Keratinocyte (primary cell): Measurements from ENCODE around the gene EVI5L. TPM values are rescaled to one million over a fixed set of nuclear protein-coding genes. Genes with fewer than 3 reads are reported as not detected.
"Not testable (repeated sequence)": the region's sequence is repeated elsewhere in the genome, so short reads cannot be mapped to it uniquely, and the experiment has no call there.

Experiments used
- DNase-seq: peaks from one replicate; pipeline ENCODE4 v3.0.0-alpha.2; 2011; ENCODE audit warnings: low read depth, missing footprints, low spot score
- FAIRE-seq: peaks from 2 replicates; lab custom pipeline; 2011; peaks lifted over from hg19 to GRCh38; lab: Jason Lieb, UNC
- H2AFZ ChIP-seq: 2 replicates; pipeline ENCODE4 v1.6.0; 2012; ENCODE audit warnings: low read length, control low read depth, inconsistent platforms; ENCODE audit not compliant: control insufficient read depth
- H3K27ac ChIP-seq: 2 replicates; pipeline ENCODE4 v1.5.1; 2011; ENCODE audit warnings: low read length; ENCODE audit not compliant: control insufficient read depth, insufficient read depth
- H3K27me3 ChIP-seq: 3 replicates; pipeline ENCODE4 v1.6.0; 2011; ENCODE audit warnings: low read length; ENCODE audit not compliant: control insufficient read depth, insufficient read depth; ENCODE audit errors: extremely low read depth
- H3K36me3 ChIP-seq, 2 experiments: 2 replicates in 1 of 2; 3 replicates in 1 of 2; pipeline ENCODE4 v1.5.1; 2011; ENCODE audit warnings: low read length in 2 of 2, mild to moderate bottlenecking in 1 of 2; ENCODE audit not compliant: control insufficient read depth in 2 of 2, insufficient read depth in 2 of 2; ENCODE audit errors: extremely low read depth in 1 of 2
- H3K4me1 ChIP-seq: 3 replicates; pipeline ENCODE4 v1.5.1; 2011; ENCODE audit warnings: low read length; ENCODE audit not compliant: control insufficient read depth, insufficient read depth; ENCODE audit errors: extremely low read depth
- H3K4me2 ChIP-seq: 3 replicates; pipeline ENCODE4 v1.6.0; 2011; ENCODE audit warnings: low read depth, low read length; ENCODE audit not compliant: control insufficient read depth, insufficient read depth; ENCODE audit errors: extremely low read depth
- H3K4me3 ChIP-seq, 3 experiments: fragments of 200-600 bp in 1 of 3; sonication (generic) in 1 of 3; 2 replicates in 2 of 3; 3 replicates in 1 of 3; pipeline ENCODE4 v1.5.1; 2011 to 2016; ENCODE audit warnings: low read length in 3 of 3, mild to moderate bottlenecking in 3 of 3, control low read depth in 2 of 3, inconsistent platforms in 1 of 3, low read depth in 1 of 3, mixed read lengths in 1 of 3, mixed run types in 1 of 3, moderate library complexity in 1 of 3; ENCODE audit not compliant: control insufficient read depth in 2 of 3, insufficient read depth in 2 of 3; ENCODE audit errors: extremely low read depth in 1 of 3
- H3K79me2 ChIP-seq: 2 replicates; pipeline ENCODE4 v1.6.0; 2012; ENCODE audit warnings: low read length; ENCODE audit not compliant: control insufficient read depth, insufficient read depth
- H3K9ac ChIP-seq: 3 replicates; pipeline ENCODE4 v1.6.0; 2011; ENCODE audit warnings: low read length; ENCODE audit not compliant: control insufficient read depth, insufficient read depth; ENCODE audit errors: extremely low read depth
- H3K9me1 ChIP-seq: 3 replicates; pipeline ENCODE4 v1.6.0; 2011; ENCODE audit warnings: low read length; ENCODE audit not compliant: control insufficient read depth, insufficient read depth; ENCODE audit errors: extremely low read depth
- H3K9me3 ChIP-seq: 2 replicates; pipeline ENCODE4 v1.5.1; 2012; ENCODE audit warnings: low read depth, low read length; ENCODE audit not compliant: control insufficient read depth
- H4K20me1 ChIP-seq: 3 replicates; pipeline ENCODE4 v1.6.0; 2011; ENCODE audit warnings: low read length; ENCODE audit not compliant: control insufficient read depth, insufficient read depth; ENCODE audit errors: extremely low read depth
- CTCF ChIP-seq, 3 experiments: IDR thresholded peaks in 1 of 3; conservative IDR thresholded peaks in 1 of 3; optimal IDR thresholded peaks in 1 of 3; 2 replicates in 2 of 3; 3 replicates in 1 of 3; pipeline versions ENCODE3 to v1.5.1; 2011; ENCODE audit warnings: low read length in 3 of 3, mild to moderate bottlenecking in 3 of 3, moderate library complexity in 2 of 3, control low read depth in 1 of 3, inconsistent platforms in 1 of 3; ENCODE audit not compliant: insufficient read depth in 2 of 3; ENCODE audit errors: extremely low read depth in 1 of 3
- EZH2 ChIP-seq: IDR thresholded peaks from one replicate; pipeline ENCODE4 v1.6.1; 2012; ENCODE audit warnings: inconsistent platforms, mild to moderate bottlenecking, low read length, moderate library complexity
- dilution Hi-C: fragments of 300-500 bp; cut with MboI; formaldehyde crosslinking; loops from one replicate; pipeline ENCODE4 v1.7.0; 2020; ENCODE audit warnings: low sequenced_read_pairs; ENCODE audit not compliant: extremely low pct_ligation_motif_present
- polyA plus RNA-seq, 5 experiments: library from polyadenylated mRNA; depleted of rRNA in 3 of 5; stranded (reverse) in 3 of 5; stranded (forward) in 1 of 5; unstranded in 1 of 5; fragments of >200 nt; gene quantifications; 1 replicate in 1 of 5; 2 replicates in 3 of 5; 3 replicates in 1 of 5; pipeline versions ENCODE4 v1.2.1 to v1.2.3, GENCODE V29; 2011 to 2012; ENCODE audit warnings: missing spikeins in 2 of 5, low read depth in 1 of 5, low replicate concordance in 1 of 5

Gene EVI5L
- polyA plus RNA-seq, 1 donor (not counting 4 experiments of a cell fraction or from before 2014, with no cell fraction given): 7.5 TPM

- no peaks in the 10 kb centered on the region for H3K27me3 ChIP-seq
- no peak for TF ChIP-seq EZH2
- no peak for TF ChIP-seq CTCF (optimal IDR thresholded peaks at IDR 0.05 in 1 of 3, IDR thresholded peaks at IDR 0.05 in 1 of 3, conservative IDR thresholded peaks at IDR 0.05 in 1 of 3; ENCODE audit: extremely low read depth in 1 of 3, insufficient read depth in 2 of 3, low read length in 3 of 3)
- dilution Hi-C loops: no loop called here
- H3K27ac ChIP-seq: peak overlapping the region; percentile 68
- no peaks in the 10 kb centered on the region for H3K9me1 ChIP-seq
- H3K9me3 ChIP-seq: peaks cover 2% of the 10 kb centered on the region
- H3K36me3 ChIP-seq: no peaks in the 10 kb centered on the region
- no peak overlapping the region for H3K4me3 ChIP-seq
- H2AFZ ChIP-seq: no peak overlapping the region
- FAIRE-seq (peak; percentile 95), DNase-seq (no peak)
- no peaks in the 10 kb centered on the region for H4K20me1 ChIP-seq
- H3K79me2 ChIP-seq: no peaks in the 10 kb centered on the region
- H3K4me2 ChIP-seq: peak overlapping the region; percentile 59
- peak overlapping the region; percentile 35 for H3K9ac ChIP-seq
- H3K4me1 ChIP-seq: peaks cover 24% of the 10 kb centered on the region
These were observed 18.0 kb upstream of the EVI5L start for GRCh38 chr19:7811989-7812388.

GRCh38 chr19:7815325-7815724 lies 14.7 kb upstream of the EVI5L start:
- Histone ChIP-seq H3K27me3 (no peaks in the 10 kb centered on the region), H3K36me3 (no peaks in the 10 kb centered on the region), H3K27ac (no peak overlapping the region), H3K79me2 (no peaks in the 10 kb centered on the region), H3K4me3 (no peak overlapping the region), H3K4me1 (peaks cover 20% of the 10 kb centered on the region), H4K20me1 (no peaks in the 10 kb centered on the region), H3K9me3 (peaks cover 4% of the 10 kb centered on the region), H3K4me2 (peak overlapping the region; percentile 17), H2AFZ (no peak overlapping the region), H3K9ac (no peak overlapping the region), H3K9me1 (no peaks in the 10 kb centered on the region)
- no peak for DNase-seq
- no peak for TF ChIP-seq EZH2
- TF ChIP-seq CTCF (optimal IDR thresholded peaks at IDR 0.05 in 1 of 3, IDR thresholded peaks at IDR 0.05 in 1 of 3, conservative IDR thresholded peaks at IDR 0.05 in 1 of 3; ENCODE audit: extremely low read depth in 1 of 3, insufficient read depth in 2 of 3, low read length in 3 of 3): no peak
- no peak for FAIRE-seq
- dilution Hi-C loops: no loop called here

- H2AFZ ChIP-seq, H3K27ac ChIP-seq, H3K27me3 ChIP-seq, H3K9me1 ChIP-seq, dilution Hi-C loops, H3K4me2 ChIP-seq, H3K9ac ChIP-seq, H3K9me3 ChIP-seq, H3K79me2 ChIP-seq, FAIRE-seq, H4K20me1 ChIP-seq, DNase-seq, H3K36me3 ChIP-seq, H3K4me3 ChIP-seq: not testable (repeated sequence)
- H3K4me1 ChIP-seq: peaks cover 20% of the 10 kb centered on the region
These were observed 14.0 kb upstream of the EVI5L start for GRCh38 chr19:7816040-7816439.
